ENCODE measurements around the gene ZNF391.
"Not testable (repeated sequence)": the region's sequence is repeated elsewhere in the genome, so short reads cannot be mapped to it uniquely, and the experiment has no call there.

The ZNF391 gene

DNA sequence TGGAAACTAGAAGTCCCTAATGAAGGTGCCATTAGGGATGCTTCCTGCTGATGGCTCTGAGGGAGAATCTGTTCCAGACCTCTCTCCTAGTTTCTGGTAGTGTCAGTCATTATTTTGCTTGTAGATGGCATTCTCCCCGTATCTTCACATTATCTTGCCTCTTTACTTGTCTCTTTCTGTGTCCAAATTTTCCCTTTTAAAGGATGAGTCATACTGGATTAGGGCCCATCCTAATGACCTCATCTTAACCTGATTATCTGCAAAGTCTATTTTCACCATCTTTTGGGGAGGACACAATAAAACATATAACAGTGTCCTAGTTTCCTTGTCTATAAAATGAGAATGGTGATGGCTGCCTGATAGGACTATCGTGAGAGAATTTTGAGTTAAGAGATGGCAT lies 27.3 kb downstream of the ZNF391 start:
- H3K9me3 ChIP-seq (ENCODE audit: control insufficient read depth in 5 of 5, low read length in 5 of 5) = peaks cover 0 to 3% (median 0%) of the 10 kb centered on the region in 5 donors
- H3K27ac ChIP-seq (ENCODE audit: low read depth, low read length) = no peak overlapping the region
- H3K36me3 ChIP-seq (ENCODE audit: control insufficient read depth in 5 of 5, insufficient read depth in 5 of 5, low read length in 5 of 5) = no peaks in the 10 kb centered on the region
- no peaks in the 10 kb centered on the region for H3K4me1 ChIP-seq (ENCODE audit: control insufficient read depth in 5 of 5, insufficient read depth in 5 of 5, low read length in 5 of 5)
- no peak overlapping the region for H3K9ac ChIP-seq (ENCODE audit: low read length in 5 of 5)
- H3K27me3 ChIP-seq (ENCODE audit: control insufficient read depth in 5 of 5, insufficient read depth in 4 of 5, low read length in 5 of 5) = no peaks in the 10 kb centered on the region
- no peak overlapping the region for H3K4me3 ChIP-seq (ENCODE audit: low read depth in 1 of 5, low read length in 5 of 5)

DNA sequence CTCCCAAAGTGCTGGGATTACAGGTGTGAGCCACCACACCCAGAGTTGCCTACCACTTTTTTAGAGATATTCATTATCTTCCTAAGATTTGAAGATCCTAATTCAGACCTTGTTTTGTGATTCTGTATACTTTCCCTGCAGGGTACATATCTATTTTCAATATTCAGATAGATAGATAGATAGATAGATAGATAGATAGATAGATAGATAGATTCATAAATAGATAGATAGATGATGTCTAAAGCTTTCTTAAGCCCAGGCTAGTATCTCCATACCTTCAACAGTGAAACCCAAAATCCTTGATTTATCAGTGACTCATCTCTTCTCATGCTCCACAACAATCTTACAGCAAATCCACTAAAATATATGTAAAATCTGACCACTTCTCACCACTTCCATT lies 30.8 kb downstream of the ZNF391 start:
- Histone ChIP-seq H3K4me1 (ENCODE audit: control insufficient read depth in 5 of 5, insufficient read depth in 5 of 5, low read length in 5 of 5) (no peaks in the 10 kb centered on the region), H3K27ac (ENCODE audit: low read depth, low read length) (no peak overlapping the region), H3K9me3 (ENCODE audit: control insufficient read depth in 5 of 5, low read length in 5 of 5) (peaks cover 0 to 9% (median 2%) of the 10 kb centered on the region in 5 donors), H3K36me3 (ENCODE audit: control insufficient read depth in 5 of 5, insufficient read depth in 5 of 5, low read length in 5 of 5) (no peaks in the 10 kb centered on the region), H3K9ac (ENCODE audit: low read length in 5 of 5) (no peak overlapping the region), H3K4me3 (ENCODE audit: low read depth in 1 of 5, low read length in 5 of 5) (no peak overlapping the region), H3K27me3 (ENCODE audit: control insufficient read depth in 5 of 5, insufficient read depth in 4 of 5, low read length in 5 of 5) (no peaks in the 10 kb centered on the region)

DNA sequence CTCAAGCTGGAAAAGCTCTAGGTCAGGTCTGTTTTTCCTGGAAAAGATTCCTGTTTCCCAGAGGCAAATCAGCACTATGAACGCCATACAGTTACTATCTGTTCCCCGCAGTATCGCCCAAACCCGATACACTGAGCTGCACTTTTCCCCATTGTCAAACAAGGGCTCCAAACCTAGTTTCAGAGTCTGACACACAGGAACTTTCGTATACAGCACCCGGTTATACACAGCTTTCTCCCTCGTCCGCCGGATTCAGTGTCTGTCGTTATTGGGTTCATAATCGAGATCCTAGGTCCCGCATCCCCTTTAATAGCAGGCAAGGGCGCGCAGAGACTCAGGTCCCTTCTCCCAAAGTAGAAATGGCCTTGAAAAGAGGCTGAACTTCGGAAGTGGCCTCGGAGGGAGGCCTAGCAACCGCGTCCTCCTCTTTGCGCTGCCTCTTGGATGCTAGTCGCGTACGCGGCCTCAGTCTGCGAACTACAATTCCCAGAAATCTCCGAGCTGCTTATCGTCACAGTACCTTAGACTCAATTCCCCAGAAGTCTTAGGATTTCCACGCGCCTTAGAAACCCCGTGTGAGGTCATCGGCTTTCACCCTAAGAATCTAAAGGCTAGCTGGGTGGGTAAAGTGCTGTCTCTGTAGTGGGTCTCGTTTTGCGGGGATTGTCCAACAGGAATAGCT lies 34.2 kb downstream of the ZNF391 start:
- Histone ChIP-seq H3K4me1 (ENCODE audit: control insufficient read depth in 5 of 5, insufficient read depth in 5 of 5, low read length in 5 of 5) (no peaks in the 10 kb centered on the region), H3K27ac (ENCODE audit: low read depth, low read length) (no peak overlapping the region), H3K9me3 (ENCODE audit: control insufficient read depth in 5 of 5, low read length in 5 of 5) (peaks cover 0 to 6% (median 2%) of the 10 kb centered on the region in 5 donors), H3K27me3 (ENCODE audit: control insufficient read depth in 5 of 5, insufficient read depth in 4 of 5, low read length in 5 of 5) (no peaks in the 10 kb centered on the region), H3K36me3 (ENCODE audit: control insufficient read depth in 5 of 5, insufficient read depth in 5 of 5, low read length in 5 of 5) (no peaks in the 10 kb centered on the region), H3K9ac (ENCODE audit: low read length in 5 of 5) (no peak overlapping the region), H3K4me3 (ENCODE audit: low read depth in 1 of 5, low read length in 5 of 5) (peak overlapping the region in 2 of 5 donors; percentile 2 to 35)

DNA sequence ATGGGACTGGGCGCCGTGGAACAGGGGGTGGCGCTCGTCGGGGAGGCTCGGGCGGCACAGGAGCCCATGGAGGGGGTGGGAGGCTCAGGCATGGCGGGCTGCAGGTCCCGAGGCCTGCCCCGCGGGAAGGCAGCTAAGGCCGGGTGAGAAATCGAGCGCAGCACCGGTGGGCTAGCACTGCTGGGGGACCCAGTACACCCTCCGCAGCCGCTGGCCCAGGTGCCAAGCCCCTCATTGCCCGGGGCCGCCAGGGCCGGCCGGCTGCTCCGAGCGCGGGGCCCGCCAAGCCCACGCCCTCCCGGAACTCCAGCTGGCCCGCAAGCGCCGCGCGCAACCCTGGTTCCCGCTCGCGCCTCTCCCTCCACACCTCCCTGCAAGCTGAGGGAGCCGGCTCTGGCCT lies 36.3 kb downstream of the ZNF391 start:
- H3K4me1 ChIP-seq (ENCODE audit: control insufficient read depth in 5 of 5, insufficient read depth in 5 of 5, low read length in 5 of 5); H3K9me3 ChIP-seq (ENCODE audit: control insufficient read depth in 5 of 5, low read length in 5 of 5); H3K4me3 ChIP-seq (ENCODE audit: low read depth in 1 of 5, low read length in 5 of 5); H3K27ac ChIP-seq (ENCODE audit: low read depth, low read length); H3K36me3 ChIP-seq (ENCODE audit: control insufficient read depth in 5 of 5, insufficient read depth in 5 of 5, low read length in 5 of 5); H3K9ac ChIP-seq (ENCODE audit: low read length in 5 of 5); H3K27me3 ChIP-seq (ENCODE audit: control insufficient read depth in 5 of 5, insufficient read depth in 4 of 5, low read length in 5 of 5): not testable (repeated sequence)

DNA sequence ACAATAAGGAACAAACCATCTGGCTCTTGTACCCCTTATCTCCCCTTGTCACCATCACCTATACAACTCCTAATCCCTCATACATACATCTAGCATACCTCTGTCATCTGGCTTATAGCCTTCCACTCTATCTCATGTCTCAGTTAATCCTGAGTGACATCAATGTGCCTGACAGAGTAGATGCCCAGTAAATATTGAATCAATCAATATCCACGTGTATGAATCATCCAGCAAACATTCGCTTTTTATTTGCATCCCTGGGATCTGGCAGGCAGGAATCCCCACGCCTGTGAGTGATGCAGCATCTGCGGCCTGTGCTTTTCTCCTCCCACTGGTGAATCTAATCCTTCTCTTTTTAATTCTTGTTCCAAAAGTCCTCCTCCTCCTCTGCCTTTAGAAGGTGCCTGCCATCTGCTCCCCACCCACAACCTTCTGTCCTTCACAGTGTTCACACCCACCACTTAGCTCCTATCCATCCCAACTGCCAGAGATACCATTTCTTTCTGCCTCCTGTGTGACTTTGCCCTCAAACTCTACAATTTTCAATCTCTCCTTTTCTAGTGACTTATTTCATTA lies 37.6 kb downstream of the ZNF391 start:
- no peak overlapping the region for H3K9ac ChIP-seq (ENCODE audit: low read length in 5 of 5)
- no peaks in the 10 kb centered on the region for H3K27me3 ChIP-seq (ENCODE audit: control insufficient read depth in 5 of 5, insufficient read depth in 4 of 5, low read length in 5 of 5)
- H3K36me3 ChIP-seq (ENCODE audit: control insufficient read depth in 5 of 5, insufficient read depth in 5 of 5, low read length in 5 of 5) = no peaks in the 10 kb centered on the region
- peaks cover 0 to 16% (median 7%) of the 10 kb centered on the region in 5 donors for H3K9me3 ChIP-seq (ENCODE audit: control insufficient read depth in 5 of 5, low read length in 5 of 5)
- H3K4me3 ChIP-seq (ENCODE audit: low read depth in 1 of 5, low read length in 5 of 5) = no peak overlapping the region
- no peak overlapping the region for H3K27ac ChIP-seq (ENCODE audit: low read depth, low read length)
- no peaks in the 10 kb centered on the region for H3K4me1 ChIP-seq (ENCODE audit: control insufficient read depth in 5 of 5, insufficient read depth in 5 of 5, low read length in 5 of 5)

DNA sequence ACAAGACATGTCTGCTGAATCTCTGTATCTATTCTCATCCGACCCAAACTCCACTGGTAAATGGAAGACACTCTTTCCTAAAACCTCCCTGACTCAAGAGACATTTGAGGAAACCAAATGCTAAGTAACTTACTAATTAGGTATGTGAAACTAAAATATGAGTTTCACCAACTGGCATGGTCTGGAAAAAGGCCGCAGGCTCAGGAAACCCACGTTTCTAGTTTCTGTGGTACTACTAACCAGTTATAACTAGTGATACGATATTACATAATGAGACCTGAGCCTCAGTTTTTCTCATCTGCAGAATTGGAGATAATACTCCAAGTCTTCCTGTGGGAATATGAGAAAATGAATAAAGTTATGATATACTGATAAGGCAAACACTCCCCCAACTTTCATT lies 39.9 kb downstream of the ZNF391 start:
- Histone ChIP-seq H3K27me3 (ENCODE audit: control insufficient read depth in 5 of 5, insufficient read depth in 4 of 5, low read length in 5 of 5) (no peaks in the 10 kb centered on the region), H3K9me3 (ENCODE audit: control insufficient read depth in 5 of 5, low read length in 5 of 5) (peaks cover 0 to 20% (median 6%) of the 10 kb centered on the region in 5 donors), H3K4me3 (ENCODE audit: low read depth in 1 of 5, low read length in 5 of 5) (no peak overlapping the region), H3K27ac (ENCODE audit: low read depth, low read length) (no peak overlapping the region), H3K4me1 (ENCODE audit: control insufficient read depth in 5 of 5, insufficient read depth in 5 of 5, low read length in 5 of 5) (no peaks in the 10 kb centered on the region), H3K36me3 (ENCODE audit: control insufficient read depth in 5 of 5, insufficient read depth in 5 of 5, low read length in 5 of 5) (no peaks in the 10 kb centered on the region), H3K9ac (ENCODE audit: low read length in 5 of 5) (no peak overlapping the region)

DNA sequence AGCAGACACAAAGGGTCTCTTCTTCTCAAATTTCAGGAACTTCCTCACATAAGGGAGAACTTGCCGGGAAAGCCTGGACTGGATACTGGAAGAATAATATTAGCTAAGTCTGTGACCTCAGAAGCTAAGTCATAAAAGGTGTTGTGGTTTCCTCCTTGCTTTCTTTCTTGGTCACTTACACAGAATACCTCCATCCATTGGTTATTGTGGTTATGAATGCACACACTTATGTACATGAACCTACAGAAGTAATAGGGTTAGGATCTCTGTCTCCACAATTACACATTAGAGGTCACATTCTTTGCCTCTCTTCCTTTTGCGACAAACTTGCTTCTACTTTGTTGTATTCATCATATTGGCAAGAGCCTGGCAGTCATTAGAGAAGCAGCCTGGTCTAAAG lies 40.4 kb downstream of the ZNF391 start:
- no peak overlapping the region for H3K4me3 ChIP-seq (ENCODE audit: low read depth in 1 of 5, low read length in 5 of 5)
- no peaks in the 10 kb centered on the region for H3K27me3 ChIP-seq (ENCODE audit: control insufficient read depth in 5 of 5, insufficient read depth in 4 of 5, low read length in 5 of 5)
- H3K36me3 ChIP-seq (ENCODE audit: control insufficient read depth in 5 of 5, insufficient read depth in 5 of 5, low read length in 5 of 5) = no peaks in the 10 kb centered on the region
- peaks cover 0 to 25% (median 10%) of the 10 kb centered on the region in 5 donors for H3K9me3 ChIP-seq (ENCODE audit: control insufficient read depth in 5 of 5, low read length in 5 of 5)
- H3K9ac ChIP-seq (ENCODE audit: low read length in 5 of 5) = no peak overlapping the region
- H3K27ac ChIP-seq (ENCODE audit: low read depth, low read length) = no peak overlapping the region
- H3K4me1 ChIP-seq (ENCODE audit: control insufficient read depth in 5 of 5, insufficient read depth in 5 of 5, low read length in 5 of 5) = no peaks in the 10 kb centered on the region

DNA sequence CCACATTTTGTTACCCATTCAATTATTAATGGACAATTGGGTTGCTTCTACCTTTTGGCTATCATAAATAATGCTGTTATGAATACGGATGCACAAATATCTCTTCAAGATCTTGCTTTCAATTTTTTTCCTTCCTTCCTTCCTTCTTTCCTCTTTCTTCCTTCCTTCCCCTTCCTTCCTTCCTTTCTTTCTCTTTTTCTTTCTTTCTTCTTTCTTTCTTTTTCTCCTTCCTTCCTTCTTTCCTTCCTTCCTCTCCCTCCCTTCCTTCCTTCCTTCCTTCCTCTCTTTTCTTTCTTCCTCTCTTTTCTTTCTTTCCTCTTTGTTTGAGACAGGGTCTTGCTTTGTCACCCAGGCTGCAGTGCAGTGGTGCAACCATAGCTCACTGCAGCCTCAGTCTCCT lies 45.2 kb downstream of the ZNF391 start:
- Histone ChIP-seq H3K27ac (ENCODE audit: low read depth, low read length) (no peak overlapping the region), H3K4me3 (ENCODE audit: low read depth in 1 of 5, low read length in 5 of 5) (peak overlapping the region in 1 of 5 donors; percentile 23), H3K9ac (ENCODE audit: low read length in 5 of 5) (no peak overlapping the region), H3K4me1 (ENCODE audit: control insufficient read depth in 5 of 5, insufficient read depth in 5 of 5, low read length in 5 of 5) (no peaks in the 10 kb centered on the region), H3K9me3 (ENCODE audit: control insufficient read depth in 5 of 5, low read length in 5 of 5) (peaks cover 4 to 30% (median 12%) of the 10 kb centered on the region in 5 donors), H3K27me3 (ENCODE audit: control insufficient read depth in 5 of 5, insufficient read depth in 4 of 5, low read length in 5 of 5) (no peaks in the 10 kb centered on the region), H3K36me3 (ENCODE audit: control insufficient read depth in 5 of 5, insufficient read depth in 5 of 5, low read length in 5 of 5) (no peaks in the 10 kb centered on the region)

DNA sequence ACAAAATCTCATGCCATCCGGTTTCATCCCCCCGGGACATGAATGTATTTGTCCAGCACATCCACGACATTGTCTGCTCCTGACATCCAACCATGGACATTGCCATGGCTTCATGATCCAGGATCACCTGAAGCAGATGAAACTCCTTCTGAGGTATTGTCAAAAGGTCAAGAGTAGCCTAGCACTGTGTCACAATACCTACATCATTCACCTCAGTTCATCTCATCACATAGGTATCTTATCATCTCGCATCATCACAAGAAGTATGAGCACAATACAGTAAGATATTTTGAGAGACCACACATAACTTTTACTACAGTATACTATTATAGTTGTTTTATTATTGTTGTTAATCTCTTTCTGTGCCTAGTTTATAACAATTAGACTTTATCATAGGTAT lies 50.8 kb downstream of the ZNF391 start:
- no peak overlapping the region for H3K4me3 ChIP-seq (ENCODE audit: low read depth in 1 of 5, low read length in 5 of 5)
- H3K27me3 ChIP-seq (ENCODE audit: control insufficient read depth in 5 of 5, insufficient read depth in 4 of 5, low read length in 5 of 5) = no peaks in the 10 kb centered on the region
- peaks cover 1 to 16% (median 10%) of the 10 kb centered on the region in 5 donors for H3K9me3 ChIP-seq (ENCODE audit: control insufficient read depth in 5 of 5, low read length in 5 of 5)
- H3K9ac ChIP-seq (ENCODE audit: low read length in 5 of 5) = no peak overlapping the region
- H3K4me1 ChIP-seq (ENCODE audit: control insufficient read depth in 5 of 5, insufficient read depth in 5 of 5, low read length in 5 of 5) = no peaks in the 10 kb centered on the region
- H3K36me3 ChIP-seq (ENCODE audit: control insufficient read depth in 5 of 5, insufficient read depth in 5 of 5, low read length in 5 of 5) = no peaks in the 10 kb centered on the region
- no peak overlapping the region for H3K27ac ChIP-seq (ENCODE audit: low read depth, low read length)

DNA sequence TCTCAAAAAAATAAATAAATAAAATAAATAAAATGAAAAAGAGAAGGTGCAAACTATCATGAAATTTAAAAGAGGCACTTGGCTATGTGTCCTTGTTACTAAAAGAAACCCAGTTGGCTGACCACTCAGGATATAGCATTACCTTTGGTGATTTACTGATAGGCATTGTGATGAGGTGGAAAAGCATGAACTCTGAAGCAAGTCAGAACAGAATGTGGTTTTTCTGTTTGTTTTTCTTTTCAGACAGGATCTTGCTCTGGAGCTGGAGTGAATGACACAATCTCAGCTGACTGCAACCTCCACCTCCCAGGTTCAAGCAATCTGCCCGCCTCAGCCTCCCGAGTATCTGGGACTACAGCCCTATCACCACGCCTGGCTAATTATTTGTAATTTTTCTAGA lies 52.4 kb downstream of the ZNF391 start:
- no peaks in the 10 kb centered on the region for H3K36me3 ChIP-seq (ENCODE audit: control insufficient read depth in 5 of 5, insufficient read depth in 5 of 5, low read length in 5 of 5)
- H3K27ac ChIP-seq (ENCODE audit: low read depth, low read length) = no peak overlapping the region
- no peaks in the 10 kb centered on the region for H3K4me1 ChIP-seq (ENCODE audit: control insufficient read depth in 5 of 5, insufficient read depth in 5 of 5, low read length in 5 of 5)
- no peak overlapping the region for H3K4me3 ChIP-seq (ENCODE audit: low read depth in 1 of 5, low read length in 5 of 5)
- no peak overlapping the region for H3K9ac ChIP-seq (ENCODE audit: low read length in 5 of 5)
- peaks cover 0 to 20% (median 15%) of the 10 kb centered on the region in 5 donors for H3K9me3 ChIP-seq (ENCODE audit: control insufficient read depth in 5 of 5, low read length in 5 of 5)
- no peaks in the 10 kb centered on the region for H3K27me3 ChIP-seq (ENCODE audit: control insufficient read depth in 5 of 5, insufficient read depth in 4 of 5, low read length in 5 of 5)

All from subcutaneous abdominal adipose tissue (tissue), 5 donors.